ENCODE results near the gene BOC.

BOC gene

GRCh38 chr3:113268311-113268710, 57.0 kb downstream of the BOC start:
- DNase-seq (ENCODE audit: low read depth, low spot score): no peak

GRCh38 chr3:113268942-113269341, 57.6 kb downstream of the BOC start:
- DNase-seq (ENCODE audit: low read depth, low spot score): peak; percentile 37

- DNase-seq (ENCODE audit: low read depth, low spot score): no peak
Observed at GRCh38 chr3:113269661-113270060, 58.3 kb downstream of the BOC start.

- no peak for DNase-seq (ENCODE audit: low read depth, low spot score)
Observed at GRCh38 chr3:113270068-113270467, 58.7 kb downstream of the BOC start.

- no peak for DNase-seq (ENCODE audit: low read depth, low spot score)
Observed at GRCh38 chr3:113270786-113271185, 59.4 kb downstream of the BOC start.

GRCh38 chr3:113271189-113271588, 59.8 kb downstream of the BOC start:
- DNase-seq (ENCODE audit: low read depth, low spot score): no peak

GRCh38 chr3:113271594-113272384, 60.4 kb downstream of the BOC start:
- DNase-seq (ENCODE audit: low read depth, low spot score): no peak

GRCh38 chr3:113272385-113272779, 61.0 kb downstream of the BOC start:
- DNase-seq (ENCODE audit: low read depth, low spot score): no peak

GRCh38 chr3:113273011-113273410, 61.7 kb downstream of the BOC start:
- DNase-seq (ENCODE audit: low read depth, low spot score): no peak

- no peak for DNase-seq (ENCODE audit: low read depth, low spot score)
Observed at GRCh38 chr3:113273604-113274378, 62.4 kb downstream of the BOC start.

GRCh38 chr3:113274425-113275257, 63.3 kb downstream of the BOC start:
- DNase-seq (ENCODE audit: low read depth, low spot score): no peak

GRCh38 chr3:113275258-113275556, 63.9 kb downstream of the BOC start:
- no peak for DNase-seq (ENCODE audit: low read depth, low spot score)

GRCh38 chr3:113275583-113275928, 64.2 kb downstream of the BOC start:
- DNase-seq (ENCODE audit: low read depth, low spot score): no peak

- DNase-seq (ENCODE audit: low read depth, low spot score): peak; percentile 47
Observed at GRCh38 chr3:113275929-113276750, 64.8 kb downstream of the BOC start.

GRCh38 chr3:113276751-113277080, 65.4 kb downstream of the BOC start:
- DNase-seq (ENCODE audit: low read depth, low spot score): no peak

- no peak for DNase-seq (ENCODE audit: low read depth, low spot score)
Observed at GRCh38 chr3:113277414-113277813, 66.1 kb downstream of the BOC start.

GRCh38 chr3:113277941-113278598, 66.7 kb downstream of the BOC start:
- no peak for DNase-seq (ENCODE audit: low read depth, low spot score)

- no peak for DNase-seq (ENCODE audit: low read depth, low spot score)
Observed at GRCh38 chr3:113278599-113278955, 67.2 kb downstream of the BOC start.

GRCh38 chr3:113279686-113280085, 68.3 kb downstream of the BOC start:
- peak; percentile 26 for DNase-seq (ENCODE audit: low read depth, low spot score)

GRCh38 chr3:113283306-113283705, 71.9 kb downstream of the BOC start:
- no peak for DNase-seq (ENCODE audit: low read depth, low spot score)

- no peak for DNase-seq (ENCODE audit: low read depth, low spot score)
Observed at GRCh38 chr3:113284453-113285050, 73.2 kb downstream of the BOC start.
